HepG2 (cell line): ENCODE measurements around the gene NFS1. TPM values are rescaled to one million over a fixed set of nuclear protein-coding genes. Genes with fewer than 3 reads are reported as not detected.

Source experiments
- AGO2 ChIP-seq: fragments of 200-400 bp; formaldehyde crosslinking; optimal IDR thresholded peaks from 2 replicates; pipeline ENCODE3; 2017; ENCODE audit warnings: mild to moderate bottlenecking, low read depth, low read length, moderate library complexity
- AKAP8 ChIP-seq: sonication (generic); formaldehyde crosslinking; IDR thresholded peaks from 2 replicates; pipeline ENCODE4 v1.5.1; 2020; ENCODE audit warnings: mild to moderate bottlenecking, missing genetic modification reagents
- ATAD3A ChIP-seq: sonication (generic); formaldehyde crosslinking; IDR thresholded peaks from 2 replicates; pipeline ENCODE4 v1.4.0; 2020; ENCODE audit warnings: missing genetic modification reagents
- DMAP1 ChIP-seq: IDR thresholded peaks from 2 replicates; pipeline ENCODE4 v1.6.1; 2016
- FIP1L1 ChIP-seq: fragments of 200-400 bp; formaldehyde crosslinking; IDR thresholded peaks from 2 replicates; pipeline ENCODE4 v1.6.1; 2018; ENCODE audit warnings: low read depth, mild to moderate bottlenecking, low read length, moderate library complexity, borderline replicate concordance; ENCODE audit not compliant: insufficient read depth
- FOXC1 ChIP-seq: sonication (generic); formaldehyde crosslinking; IDR thresholded peaks from 2 replicates; pipeline ENCODE4 v1.8.0; 2022; ENCODE audit warnings: mild to moderate bottlenecking, missing genetic modification reagents, borderline replicate concordance
- IKZF1 ChIP-seq: fragments of 450-650 bp; IDR thresholded peaks from 2 replicates; pipeline ENCODE4 v1.7.1; 2016
- KDM1A ChIP-seq: IDR thresholded peaks from 2 replicates; pipeline ENCODE4 v1.6.1; 2016; ENCODE audit warnings: missing compliant biosample characterization
- MIXL1 ChIP-seq: IDR thresholded peaks from 2 replicates; pipeline ENCODE4 v1.6.1; 2016
- NBN ChIP-seq: fragments of 450-650 bp; conservative IDR thresholded peaks from 2 replicates; pipeline ENCODE4 v1.6.1; 2017
- PHF5A ChIP-seq: IDR thresholded peaks from one replicate; pipeline ENCODE4 v1.6.1; 2018; ENCODE audit warnings: low read depth, missing genetic modification reagents; ENCODE audit not compliant: unreplicated experiment
- SSRP1 ChIP-seq: IDR thresholded peaks from 2 replicates; pipeline ENCODE4 v1.6.1; 2016; ENCODE audit warnings: control low read depth
- TAF1 ChIP-seq: sonication (generic); formaldehyde crosslinking; IDR thresholded peaks from 2 replicates; pipeline ENCODE4 v1.4.0; 2020; ENCODE audit warnings: missing genetic modification reagents
- XBP1 ChIP-seq: sonication (generic); formaldehyde crosslinking; IDR thresholded peaks from 2 replicates; pipeline ENCODE4 v1.5.0; 2020; ENCODE audit warnings: missing genetic modification reagents
- ZBTB44 ChIP-seq: sonication (generic); formaldehyde crosslinking; IDR thresholded peaks from 2 replicates; pipeline ENCODE4 v1.4.0; 2020; ENCODE audit warnings: missing genetic modification reagents
- ZNF20 ChIP-seq: sonication (generic); formaldehyde crosslinking; IDR thresholded peaks from 2 replicates; pipeline ENCODE4 v1.4.0; 2020; ENCODE audit warnings: mild to moderate bottlenecking, moderate library complexity, missing genetic modification reagents
- ZNF430 ChIP-seq: sonication (generic); formaldehyde crosslinking; IDR thresholded peaks from 2 replicates; pipeline ENCODE4 v1.9.0; 2021; ENCODE audit warnings: mild to moderate bottlenecking, missing genetic modification reagents
- ZNF737 ChIP-seq: sonication (generic); formaldehyde crosslinking; IDR thresholded peaks from 2 replicates; pipeline ENCODE4 v1.5.0; 2020; ENCODE audit warnings: missing genetic modification reagents, mild to moderate bottlenecking, borderline replicate concordance
- ZNF781 ChIP-seq: sonication (generic); formaldehyde crosslinking; IDR thresholded peaks from 2 replicates; pipeline ENCODE4 v1.5.1; 2020; ENCODE audit warnings: borderline replicate concordance, mild to moderate bottlenecking, missing genetic modification reagents; ENCODE audit errors: not compliant biosample characterization
- polyA plus RNA-seq, 8 experiments: library from polyadenylated mRNA; depleted of rRNA in 3 of 8; stranded (reverse) in 7 of 8; unstranded in 1 of 8; fragments of >200 nt; fragmentation: Illumina TruSeq in 4 of 8; extraction: Trizol in 4 of 8; gene quantifications; 2 replicates each; pipeline versions ENCODE4 v1.2.1 to v1.2.3, GENCODE V29; 2011 to 2016; ENCODE audit warnings: low read depth in 4 of 8, missing spikeins in 1 of 8, mixed read lengths in 1 of 8; ENCODE audit not compliant: insufficient read depth in 1 of 8
- total RNA-seq, 5 experiments: library from RNA; depleted of rRNA; stranded (reverse); fragments of >200 nt; fragmentation: Illumina TruSeq; extraction: Trizol; gene quantifications; 2 replicates each; pipeline ENCODE4 v1.2.3, GENCODE V29; 2016; ENCODE audit warnings: low read depth in 1 of 5
- TF ChIP-seq, protein P1 (sequence below): conservative IDR thresholded peaks from 2 replicates; pipeline ENCODE4 v1.6.1; 2018; ENCODE audit warnings: missing genetic modification reagents
- TF ChIP-seq, protein P2 (sequence below): sonication (generic); formaldehyde crosslinking; IDR thresholded peaks from 2 replicates; pipeline ENCODE4 v1.9.0; 2021; ENCODE audit warnings: missing genetic modification reagents, mild to moderate bottlenecking, borderline replicate concordance
- TF ChIP-seq, protein P3 (sequence below): IDR thresholded peaks from 2 replicates; pipeline ENCODE4 v1.6.1; 2016; ENCODE audit warnings: missing compliant biosample characterization, missing genetic modification reagents, borderline replicate concordance
- TF ChIP-seq, protein P4 (sequence below): sonication (generic); formaldehyde crosslinking; IDR thresholded peaks from 2 replicates; pipeline ENCODE4 v1.9.0; 2022; ENCODE audit warnings: low read depth, missing genetic modification reagents

Gene NFS1
- total and polyA plus RNA-seq, 2 of the 13 experiments (the other 11 are each of a cell fraction or from before 2014, with no cell fraction given): 65.9 to 88.1 TPM

DNA sequence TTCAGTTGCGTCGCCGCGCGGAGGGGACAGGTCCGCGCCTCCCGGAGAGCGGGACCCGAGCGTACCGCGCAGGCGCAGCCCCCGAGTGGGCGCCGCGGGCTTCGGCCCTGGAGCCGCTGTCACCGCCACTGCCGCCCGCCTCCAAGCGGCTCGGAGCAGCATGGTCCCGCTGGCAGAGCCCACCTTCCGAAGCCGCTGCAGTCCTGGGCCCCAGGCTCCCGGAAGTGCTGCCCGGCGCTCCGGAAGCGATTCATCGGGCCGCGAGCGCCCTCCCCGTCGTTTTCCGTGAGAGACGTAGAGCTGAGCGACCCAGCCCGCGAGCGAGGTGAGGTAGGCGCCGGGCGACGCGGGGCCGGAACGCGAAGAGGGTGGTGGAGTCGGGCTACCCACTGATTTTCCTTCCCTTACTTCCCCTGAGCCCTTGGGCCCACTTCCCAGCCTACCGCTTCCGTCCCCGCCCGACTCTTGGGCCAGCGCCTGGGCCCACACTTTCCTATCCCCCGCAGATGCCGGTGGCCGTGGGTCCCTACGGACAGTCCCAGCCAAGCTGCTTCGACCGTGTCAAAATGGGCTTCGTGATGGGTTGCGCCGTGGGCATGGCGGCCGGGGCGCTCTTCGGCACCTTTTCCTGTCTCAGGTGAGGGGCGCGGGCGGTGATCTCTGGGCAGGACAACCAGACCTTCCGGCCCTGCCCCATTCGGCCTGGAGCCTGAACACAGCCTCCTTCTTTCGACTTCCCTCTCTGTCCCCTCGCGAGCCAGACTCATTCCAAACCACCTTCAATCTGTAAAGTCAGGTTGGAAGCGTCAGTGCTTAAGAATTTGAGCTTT is at the start of gene NFS1, which contains the start of gene ROMO1 (continued):
- TF ChIP-seq SSRP1 (CRISPR knock-in tag) (peak; percentile 92), TAF1 (peak; percentile 98), AKAP8 (CRISPR knock-in tag) (peak; percentile 96; the same call in 1 of the 2 replicates), XBP1 (peak; percentile 87), ZNF781 (CRISPR knock-in tag) (peak; percentile 97), NBN (no peak), KDM1A (0 out of 2 replicates have a peak, but pooled peaks have one; percentile 8), ZNF430 (peak; percentile 99), FOXC1 (CRISPR knock-in tag) (peak; percentile 96; the same call in 1 of the 2 replicates), ZBTB44 (CRISPR knock-in tag) (peak; percentile 94; the same call in 1 of the 2 replicates), ATAD3A (CRISPR knock-in tag) (peak; percentile 90; the same call in 1 of the 2 replicates), PHF5A (CRISPR knock-in tag) (peak; percentile 83), DMAP1 (CRISPR knock-in tag) (peak; percentile 97), ZNF20 (CRISPR knock-in tag) (peak; percentile 97), AGO2 (peak; percentile 99), ZNF737 (CRISPR knock-in tag) (peak; percentile 99), MIXL1 (peak; percentile 95), IKZF1 (no peak), FIP1L1 (peak; percentile 95; the same call in 1 of the 2 replicates)
- TF ChIP-seq, protein P1, sequence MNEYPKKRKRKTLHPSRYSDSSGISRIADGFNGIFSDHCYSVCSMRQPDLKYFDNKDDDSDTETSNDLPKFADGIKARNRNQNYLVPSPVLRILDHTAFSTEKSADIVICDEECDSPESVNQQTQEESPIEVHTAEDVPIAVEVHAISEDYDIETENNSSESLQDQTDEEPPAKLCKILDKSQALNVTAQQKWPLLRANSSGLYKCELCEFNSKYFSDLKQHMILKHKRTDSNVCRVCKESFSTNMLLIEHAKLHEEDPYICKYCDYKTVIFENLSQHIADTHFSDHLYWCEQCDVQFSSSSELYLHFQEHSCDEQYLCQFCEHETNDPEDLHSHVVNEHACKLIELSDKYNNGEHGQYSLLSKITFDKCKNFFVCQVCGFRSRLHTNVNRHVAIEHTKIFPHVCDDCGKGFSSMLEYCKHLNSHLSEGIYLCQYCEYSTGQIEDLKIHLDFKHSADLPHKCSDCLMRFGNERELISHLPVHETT (CRISPR knock-in tag): peak; percentile 98
- TF ChIP-seq, protein P2, sequence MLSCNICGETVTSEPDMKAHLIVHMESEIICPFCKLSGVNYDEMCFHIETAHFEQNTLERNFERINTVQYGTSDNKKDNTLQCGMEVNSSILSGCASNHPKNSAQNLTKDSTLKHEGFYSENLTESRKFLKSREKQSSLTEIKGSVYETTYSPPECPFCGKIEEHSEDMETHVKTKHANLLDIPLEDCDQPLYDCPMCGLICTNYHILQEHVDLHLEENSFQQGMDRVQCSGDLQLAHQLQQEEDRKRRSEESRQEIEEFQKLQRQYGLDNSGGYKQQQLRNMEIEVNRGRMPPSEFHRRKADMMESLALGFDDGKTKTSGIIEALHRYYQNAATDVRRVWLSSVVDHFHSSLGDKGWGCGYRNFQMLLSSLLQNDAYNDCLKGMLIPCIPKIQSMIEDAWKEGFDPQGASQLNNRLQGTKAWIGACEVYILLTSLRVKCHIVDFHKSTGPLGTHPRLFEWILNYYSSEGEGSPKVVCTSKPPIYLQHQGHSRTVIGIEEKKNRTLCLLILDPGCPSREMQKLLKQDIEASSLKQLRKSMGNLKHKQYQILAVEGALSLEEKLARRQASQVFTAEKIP (CRISPR knock-in tag): no peak
- TF ChIP-seq, protein P3, sequence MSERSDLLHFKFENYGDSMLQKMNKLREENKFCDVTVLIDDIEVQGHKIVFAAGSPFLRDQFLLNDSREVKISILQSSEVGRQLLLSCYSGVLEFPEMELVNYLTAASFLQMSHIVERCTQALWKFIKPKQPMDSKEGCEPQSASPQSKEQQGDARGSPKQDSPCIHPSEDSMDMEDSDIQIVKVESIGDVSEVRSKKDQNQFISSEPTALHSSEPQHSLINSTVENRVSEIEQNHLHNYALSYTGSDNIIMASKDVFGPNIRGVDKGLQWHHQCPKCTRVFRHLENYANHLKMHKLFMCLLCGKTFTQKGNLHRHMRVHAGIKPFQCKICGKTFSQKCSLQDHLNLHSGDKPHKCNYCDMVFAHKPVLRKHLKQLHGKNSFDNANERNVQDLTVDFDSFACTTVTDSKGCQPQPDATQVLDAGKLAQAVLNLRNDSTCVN: peak; percentile 90
- TF ChIP-seq, protein P4, sequence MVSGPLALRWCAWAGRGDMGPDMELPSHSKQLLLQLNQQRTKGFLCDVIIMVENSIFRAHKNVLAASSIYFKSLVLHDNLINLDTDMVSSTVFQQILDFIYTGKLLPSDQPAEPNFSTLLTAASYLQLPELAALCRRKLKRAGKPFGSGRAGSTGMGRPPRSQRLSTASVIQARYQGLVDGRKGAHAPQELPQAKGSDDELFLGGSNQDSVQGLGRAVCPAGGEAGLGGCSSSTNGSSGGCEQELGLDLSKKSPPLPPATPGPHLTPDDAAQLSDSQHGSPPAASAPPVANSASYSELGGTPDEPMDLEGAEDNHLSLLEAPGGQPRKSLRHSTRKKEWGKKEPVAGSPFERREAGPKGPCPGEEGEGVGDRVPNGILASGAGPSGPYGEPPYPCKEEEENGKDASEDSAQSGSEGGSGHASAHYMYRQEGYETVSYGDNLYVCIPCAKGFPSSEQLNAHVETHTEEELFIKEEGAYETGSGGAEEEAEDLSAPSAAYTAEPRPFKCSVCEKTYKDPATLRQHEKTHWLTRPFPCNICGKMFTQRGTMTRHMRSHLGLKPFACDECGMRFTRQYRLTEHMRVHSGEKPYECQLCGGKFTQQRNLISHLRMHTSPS: no peak; the same call in 1 of the 2 replicates
